ENCODE data around the gene NRAP. TPM values are rescaled to one million over a fixed set of nuclear protein-coding genes. Genes with fewer than 3 reads are reported as not detected.

NRAP gene
- total RNA-seq, 6 donors from 2014 or later = 0.11 TPM; not detected in 5

DNA sequence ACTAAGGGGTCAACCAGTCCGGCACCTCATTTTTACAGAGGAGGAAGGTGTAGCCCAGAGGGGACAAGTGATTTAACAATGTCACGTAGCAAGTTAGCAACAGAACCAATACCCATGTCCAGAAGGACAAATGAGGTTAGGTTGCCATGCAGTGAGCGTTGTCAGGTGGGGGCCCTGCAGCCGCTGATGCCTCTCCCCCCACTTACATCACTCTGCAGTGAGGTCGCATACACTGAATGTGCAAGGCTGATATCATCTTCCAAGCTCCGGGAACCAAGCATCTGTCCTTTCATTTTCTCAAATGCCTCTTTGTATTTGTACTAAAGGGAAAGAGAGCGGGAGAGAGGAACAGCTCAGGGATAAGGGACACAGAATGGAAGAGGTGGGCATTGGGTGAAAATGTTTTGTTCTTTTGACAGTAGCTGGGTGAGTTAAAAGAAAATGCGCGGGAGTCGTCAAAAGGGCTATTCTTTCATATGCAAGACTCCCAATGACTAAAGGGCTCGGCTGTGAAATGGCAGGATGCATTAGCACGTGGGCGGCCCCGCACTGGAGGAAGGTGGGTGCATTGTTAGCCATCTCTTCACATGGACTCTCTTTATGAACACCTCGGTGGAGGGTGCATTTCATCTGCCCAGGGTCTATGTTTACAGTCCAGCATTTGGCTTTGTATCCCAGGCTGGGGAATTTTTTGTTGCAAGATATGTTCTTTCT is 49.7 kb downstream of the NRAP start:
- Histone ChIP-seq H3K4me3 (no peak overlapping the region), H3K9me3 (no peaks in the 10 kb centered on the region), H3K27ac (no peak overlapping the region), H3K4me1 (no peaks in the 10 kb centered on the region), H3K27me3 (peaks cover 0 to 5% (median 0%) of the 10 kb centered on the region in 4 donors), H3K36me3 (no peaks in the 10 kb centered on the region)
- WGBS, 2 donors = 68 to 74% methylated on average over 15 of the region's 15 CpGs
- TF ChIP-seq, protein P1, sequence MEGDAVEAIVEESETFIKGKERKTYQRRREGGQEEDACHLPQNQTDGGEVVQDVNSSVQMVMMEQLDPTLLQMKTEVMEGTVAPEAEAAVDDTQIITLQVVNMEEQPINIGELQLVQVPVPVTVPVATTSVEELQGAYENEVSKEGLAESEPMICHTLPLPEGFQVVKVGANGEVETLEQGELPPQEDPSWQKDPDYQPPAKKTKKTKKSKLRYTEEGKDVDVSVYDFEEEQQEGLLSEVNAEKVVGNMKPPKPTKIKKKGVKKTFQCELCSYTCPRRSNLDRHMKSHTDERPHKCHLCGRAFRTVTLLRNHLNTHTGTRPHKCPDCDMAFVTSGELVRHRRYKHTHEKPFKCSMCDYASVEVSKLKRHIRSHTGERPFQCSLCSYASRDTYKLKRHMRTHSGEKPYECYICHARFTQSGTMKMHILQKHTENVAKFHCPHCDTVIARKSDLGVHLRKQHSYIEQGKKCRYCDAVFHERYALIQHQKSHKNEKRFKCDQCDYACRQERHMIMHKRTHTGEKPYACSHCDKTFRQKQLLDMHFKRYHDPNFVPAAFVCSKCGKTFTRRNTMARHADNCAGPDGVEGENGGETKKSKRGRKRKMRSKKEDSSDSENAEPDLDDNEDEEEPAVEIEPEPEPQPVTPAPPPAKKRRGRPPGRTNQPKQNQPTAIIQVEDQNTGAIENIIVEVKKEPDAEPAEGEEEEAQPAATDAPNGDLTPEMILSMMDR (IDR thresholded peaks at IDR 0.05) = no peak
- TF ChIP-seq POLR2A (IDR thresholded peaks at IDR 0.05) = no peak
- TF ChIP-seq EP300 (IDR thresholded peaks at IDR 0.05) = no peak
- no peak for TF ChIP-seq POLR2AphosphoS5 (IDR thresholded peaks at IDR 0.05)
- no peak for DNase-seq
- no peak for ATAC-seq (ENCODE audit: low FRiP score in 2 of 2)

DNA sequence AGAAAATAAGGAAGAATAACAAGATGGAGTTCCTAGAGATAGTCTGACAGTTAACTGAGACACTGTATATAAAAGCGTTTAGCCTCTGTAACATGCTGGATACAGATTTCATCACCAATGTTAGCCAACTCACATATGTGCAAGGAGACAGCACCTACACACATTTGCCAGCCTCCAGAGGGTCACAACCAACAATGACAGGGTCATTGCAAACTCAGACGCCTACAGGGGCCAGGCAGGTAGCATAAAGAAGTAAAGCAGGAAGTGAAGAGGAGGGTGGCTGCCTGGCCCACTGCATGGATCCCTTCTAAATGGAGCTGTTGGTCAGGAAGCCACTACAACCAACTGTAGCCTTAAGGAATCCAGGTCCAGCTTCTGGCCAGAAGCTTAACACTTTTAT is 50.4 kb downstream of the NRAP start:
- TF ChIP-seq, protein P1 (IDR thresholded peaks at IDR 0.05) = no peak
- TF ChIP-seq POLR2AphosphoS5 (IDR thresholded peaks at IDR 0.05) = no peak
- TF ChIP-seq EP300 (IDR thresholded peaks at IDR 0.05) = no peak
- ATAC-seq (ENCODE audit: low FRiP score in 2 of 2) (no peak), DNase-seq (no peak)
- 81 to 85% methylated on average over 2 of the region's 2 CpGs for WGBS, 2 donors
- Histone ChIP-seq H3K27me3 (peaks cover 0 to 5% (median 0%) of the 10 kb centered on the region in 4 donors), H3K9me3 (no peaks in the 10 kb centered on the region), H3K27ac (no peak overlapping the region), H3K4me3 (no peak overlapping the region), H3K36me3 (no peaks in the 10 kb centered on the region), H3K4me1 (no peaks in the 10 kb centered on the region)

DNA sequence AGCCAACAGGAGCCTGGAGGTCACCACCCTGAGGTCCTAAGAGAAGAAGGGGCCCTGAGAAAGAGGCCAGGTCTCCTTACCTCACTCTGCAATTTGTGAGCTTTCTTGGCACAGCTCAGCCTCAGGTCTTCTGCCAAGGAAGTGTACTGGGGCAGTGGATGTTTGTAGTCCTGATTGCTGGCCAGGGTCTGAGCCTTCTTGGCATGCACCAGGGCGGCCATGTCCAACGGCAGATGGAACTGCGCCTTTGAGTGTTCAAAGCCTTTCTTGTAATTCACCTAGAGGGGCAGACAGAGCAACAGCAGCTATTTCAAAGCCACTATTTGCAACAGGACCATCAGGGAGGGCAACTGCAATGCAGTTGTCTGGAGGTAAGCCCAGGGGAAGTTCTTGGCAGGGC is 51.7 kb downstream of the NRAP start:
- Histone ChIP-seq H3K4me3 (no peak overlapping the region), H3K27ac (no peak overlapping the region), H3K4me1 (no peaks in the 10 kb centered on the region), H3K9me3 (no peaks in the 10 kb centered on the region), H3K36me3 (no peaks in the 10 kb centered on the region), H3K27me3 (peaks cover 0 to 4% (median 0%) of the 10 kb centered on the region in 4 donors)
- 89% methylated on average over 3 of the region's 3 CpGs; no CpG with 5 or more reads in 1 of the 2 donors for WGBS, 2 donors
- ATAC-seq (ENCODE audit: low FRiP score in 2 of 2) (no peak), DNase-seq (no peak)
- no peak for TF ChIP-seq POLR2A (IDR thresholded peaks at IDR 0.05)
- TF ChIP-seq EP300 (IDR thresholded peaks at IDR 0.05) = no peak

DNA sequence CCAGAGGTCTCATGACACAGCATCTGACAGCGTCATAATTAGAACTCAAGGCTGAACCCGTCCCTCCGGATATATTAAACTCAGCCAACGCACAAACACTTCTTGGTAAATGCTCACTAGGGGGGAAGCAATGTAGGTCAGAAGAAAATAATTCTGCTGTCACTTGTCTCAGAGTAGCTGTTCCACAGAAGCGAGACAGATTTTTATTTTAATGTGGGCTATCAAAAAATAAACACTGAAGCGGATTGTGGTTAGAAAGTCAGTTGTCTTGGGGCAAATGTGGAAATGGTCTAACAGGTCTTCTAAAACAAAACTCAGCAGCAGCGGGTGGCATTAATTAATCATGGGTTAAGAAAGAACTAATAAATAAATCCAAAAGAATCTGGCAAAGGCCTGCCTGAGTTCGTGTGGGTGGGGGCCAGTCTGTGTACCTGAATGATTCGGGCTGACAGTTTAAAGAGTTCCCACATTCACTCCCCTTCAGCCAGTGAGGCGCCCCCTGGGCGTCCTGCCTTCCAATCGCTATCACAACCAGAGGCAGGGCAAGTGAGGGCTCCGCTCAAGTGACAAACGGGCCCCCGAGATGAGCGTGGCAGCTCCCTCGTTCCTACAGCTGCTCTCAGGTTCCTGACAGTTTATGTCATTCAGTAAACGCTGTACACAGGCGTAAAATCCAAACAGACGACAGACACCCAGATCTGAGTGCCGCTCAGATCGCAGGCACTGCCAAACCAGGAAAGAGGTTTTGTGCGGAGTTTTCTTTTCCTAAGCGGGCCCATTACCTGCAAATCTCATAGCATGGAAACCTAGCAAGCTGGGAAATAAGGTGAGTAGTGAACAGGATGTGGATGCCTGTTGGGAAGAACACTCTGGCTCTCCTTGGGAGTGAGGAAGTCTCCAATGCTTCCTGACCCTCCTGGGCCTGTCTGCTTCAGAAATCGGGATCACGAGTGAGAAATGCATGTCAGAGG is 52.9 kb downstream of the NRAP start:
- Histone ChIP-seq H3K36me3 (no peaks in the 10 kb centered on the region), H3K9me3 (no peaks in the 10 kb centered on the region), H3K4me1 (no peaks in the 10 kb centered on the region), H3K27ac (no peak overlapping the region), H3K27me3 (no peaks in the 10 kb centered on the region), H3K4me3 (no peak overlapping the region)
- 37% methylated on average over 20 to 26 of the region's 26 CpGs for WGBS, 2 donors
- DNase-seq (no peak), ATAC-seq (ENCODE audit: low FRiP score in 2 of 2) (no peak)
- TF ChIP-seq, protein P1 (IDR thresholded peaks at IDR 0.05) = no peak
- no peak for TF ChIP-seq POLR2AphosphoS5 (IDR thresholded peaks at IDR 0.05)
- TF ChIP-seq EP300 (IDR thresholded peaks at IDR 0.05) = no peak
- no peak for TF ChIP-seq POLR2A (IDR thresholded peaks at IDR 0.05)

DNA sequence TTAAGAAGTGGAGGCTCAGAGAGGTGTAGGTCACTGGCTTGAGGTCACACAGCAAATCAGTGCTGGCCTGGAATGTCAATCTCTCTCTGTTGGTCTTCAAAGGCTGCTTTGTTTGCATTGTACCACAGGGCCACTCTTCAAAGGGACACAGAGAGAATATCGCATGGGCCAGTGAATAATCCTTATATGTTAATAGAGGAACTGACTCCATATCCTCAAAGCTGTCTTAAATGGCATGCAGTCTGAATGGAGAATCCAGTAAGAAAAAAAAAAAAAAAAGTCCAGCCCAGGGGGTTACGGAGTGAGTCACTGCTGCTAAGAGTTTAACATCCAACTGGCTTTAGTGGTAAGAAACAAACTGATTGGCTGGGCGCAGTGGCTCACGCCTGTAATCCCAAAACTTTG is 54.1 kb downstream of the NRAP start:
- Histone ChIP-seq H3K27ac (no peak overlapping the region), H3K36me3 (no peaks in the 10 kb centered on the region), H3K4me1 (no peaks in the 10 kb centered on the region), H3K27me3 (no peaks in the 10 kb centered on the region), H3K4me3 (no peak overlapping the region), H3K9me3 (no peaks in the 10 kb centered on the region)
- 81 to 91% methylated on average over 4 of the region's 4 CpGs for WGBS, 2 donors
- DNase-seq (no peak), ATAC-seq (ENCODE audit: low FRiP score in 2 of 2) (no peak)
- TF ChIP-seq, protein P1 (IDR thresholded peaks at IDR 0.05) = no peak
- TF ChIP-seq EP300 (IDR thresholded peaks at IDR 0.05) = no peak
- no peak for TF ChIP-seq POLR2AphosphoS5 (IDR thresholded peaks at IDR 0.05)
- TF ChIP-seq POLR2A (IDR thresholded peaks at IDR 0.05) = no peak
